ENCODE results near the gene ATXN7L1. TPM values are rescaled to one million over a fixed set of nuclear protein-coding genes. Genes with fewer than 3 reads are reported as not detected.
A peak's percentile ranks its signal among the peaks of the same experiment; 100 is the strongest.

The ATXN7L1 gene
- polyA plus RNA-seq, 1 donor from 2014 or later: 17.8 TPM

DNA sequence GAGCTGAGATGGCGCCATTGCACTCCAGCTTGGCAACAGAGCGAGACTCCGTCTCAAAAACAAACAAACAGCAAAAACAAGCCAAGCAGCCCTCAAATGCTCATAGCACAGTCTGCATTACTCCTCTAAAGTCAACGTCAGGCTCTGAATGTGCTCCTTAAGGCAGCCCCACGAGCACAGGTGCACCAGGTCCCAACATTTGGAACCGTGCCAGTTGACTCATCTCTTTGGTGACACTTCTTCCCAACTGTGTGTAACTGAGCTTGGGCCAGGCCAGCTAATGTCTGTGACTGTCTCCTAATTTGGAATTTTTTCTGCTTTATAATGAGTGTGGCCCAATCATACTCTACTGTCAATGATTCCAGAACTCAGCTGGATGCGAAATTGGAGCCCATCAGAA is 228.8 kb downstream of the ATXN7L1 start:
- H3K4me3 Mint-ChIP-seq: no peak overlapping the region
- H3K36me3 Mint-ChIP-seq: peaks cover 4% of the 10 kb centered on the region
- H3K27me3 Mint-ChIP-seq: no peaks in the 10 kb centered on the region

GRCh38 chr7:105644937-105645336 is 231.5 kb downstream of the ATXN7L1 start:
- Mint-ChIP-seq H3K27ac (no peak overlapping the region), H3K27me3 (no peaks in the 10 kb centered on the region), H3K9me3 (no peaks in the 10 kb centered on the region), H3K36me3 (peaks cover 4% of the 10 kb centered on the region), H3K4me1 (peaks cover 0 to 3% (median 3%) of the 10 kb centered on the region in 3 donors), H3K4me3 (no peak overlapping the region)

More for the DNA sequence above, 228.8 kb downstream of the ATXN7L1 start:
- no peak overlapping the region for H3K27ac Mint-ChIP-seq
- peaks cover 2 to 3% (median 3%) of the 10 kb centered on the region in 3 donors for H3K4me1 Mint-ChIP-seq
- H3K9me3 Mint-ChIP-seq: no peaks in the 10 kb centered on the region

- peak overlapping the region in 1 of 3 donors; percentile 57 for H3K27ac Mint-ChIP-seq
- H3K4me1 Mint-ChIP-seq: peaks cover 0 to 3% (median 3%) of the 10 kb centered on the region in 3 donors
- peaks cover 4% of the 10 kb centered on the region for H3K36me3 Mint-ChIP-seq
- no peak overlapping the region for H3K4me3 Mint-ChIP-seq
- H3K9me3 Mint-ChIP-seq: no peaks in the 10 kb centered on the region
- no peaks in the 10 kb centered on the region for H3K27me3 Mint-ChIP-seq
Measured at GRCh38 chr7:105643851-105644250, 232.5 kb downstream of the ATXN7L1 start.

DNA sequence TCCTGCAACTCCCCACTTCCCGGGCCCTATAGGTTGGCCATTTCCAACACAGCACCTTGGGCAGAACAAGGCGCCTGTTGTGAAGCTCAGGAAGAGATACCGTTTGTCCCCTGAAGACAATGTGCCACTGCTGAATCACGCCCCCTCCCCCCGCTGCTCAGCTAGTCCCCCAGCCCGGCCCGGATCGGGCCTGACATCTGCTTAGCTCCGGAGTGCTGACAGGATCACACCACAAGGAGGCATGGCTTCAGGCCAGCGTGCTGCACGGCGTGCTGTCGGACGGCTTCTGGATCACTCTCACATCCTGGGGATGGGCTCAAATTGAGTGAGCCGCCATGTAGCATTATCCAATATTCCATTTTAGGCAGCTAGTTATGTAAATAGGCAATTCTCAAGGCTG is 233.0 kb downstream of the ATXN7L1 start:
- H3K4me3 Mint-ChIP-seq: no peak overlapping the region
- H3K36me3 Mint-ChIP-seq: peaks cover 4% of the 10 kb centered on the region
- H3K4me1 Mint-ChIP-seq: peaks cover 0 to 3% (median 3%) of the 10 kb centered on the region in 3 donors
- H3K27ac Mint-ChIP-seq: no peak overlapping the region
- H3K27me3 Mint-ChIP-seq: no peaks in the 10 kb centered on the region
- no peaks in the 10 kb centered on the region for H3K9me3 Mint-ChIP-seq

GRCh38 chr7:105642264-105642663 is 234.1 kb downstream of the ATXN7L1 start:
- Mint-ChIP-seq H3K27ac (peak overlapping the region in 1 of 3 donors; percentile 73), H3K27me3 (no peaks in the 10 kb centered on the region)

DNA sequence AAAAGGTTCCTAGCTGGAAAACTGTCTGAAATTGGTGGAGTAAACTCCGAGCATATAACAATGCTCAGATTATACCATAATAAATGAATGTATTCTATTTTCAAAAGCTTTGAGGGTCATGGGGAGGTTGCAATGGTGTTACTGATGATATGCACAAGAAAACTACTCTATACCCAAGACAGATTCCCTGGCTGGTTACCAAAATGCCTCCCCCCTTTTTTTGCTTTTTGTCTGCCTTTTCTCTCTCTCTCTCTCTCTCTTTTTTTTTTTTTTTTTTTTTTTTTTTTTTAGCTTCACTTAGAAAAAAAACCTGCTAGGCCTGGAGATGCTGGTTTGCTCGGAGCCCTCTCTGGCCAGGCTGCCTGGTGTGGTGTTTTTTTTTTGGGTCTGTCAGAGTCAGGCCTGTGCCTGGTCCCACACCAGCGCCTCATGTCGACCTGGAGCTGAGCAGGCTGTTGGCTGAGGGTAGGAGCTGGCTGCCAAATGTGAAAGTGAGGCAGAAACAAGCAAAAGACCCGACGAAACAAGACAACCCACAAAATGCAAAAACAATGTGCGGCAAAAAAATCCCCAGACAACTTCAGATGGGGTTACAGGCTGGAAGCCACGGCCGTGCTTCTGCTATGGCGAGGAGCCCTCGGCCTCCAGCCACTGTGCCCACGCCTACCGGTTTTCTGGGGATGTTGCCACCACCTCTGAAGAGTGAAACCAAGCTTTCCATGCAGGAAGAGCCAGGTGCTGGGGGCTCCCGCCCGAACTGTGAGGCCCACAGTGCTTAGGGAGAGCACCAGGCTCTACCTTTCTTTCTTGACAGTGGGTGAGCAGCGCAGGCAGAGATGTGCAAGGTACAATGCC is 235.2 kb downstream of the ATXN7L1 start:
- H3K4me3 Mint-ChIP-seq: peak overlapping the region in 1 of 4 donors; percentile 72
- no peaks in the 10 kb centered on the region for H3K27me3 Mint-ChIP-seq
- peaks cover 0 to 3% (median 1%) of the 10 kb centered on the region in 3 donors for H3K4me1 Mint-ChIP-seq
- H3K27ac Mint-ChIP-seq: peak overlapping the region in 1 of 3 donors; percentile 89
- H3K9me3 Mint-ChIP-seq: no peaks in the 10 kb centered on the region
- peaks cover 15% of the 10 kb centered on the region for H3K36me3 Mint-ChIP-seq

More at GRCh38 chr7:105642264-105642663, 234.1 kb downstream of the ATXN7L1 start:
- Mint-ChIP-seq H3K9me3 (no peaks in the 10 kb centered on the region), H3K4me1 (peaks cover 0 to 3% (median 1%) of the 10 kb centered on the region in 3 donors), H3K4me3 (no peak overlapping the region), H3K36me3 (peaks cover 9% of the 10 kb centered on the region)

GRCh38 chr7:105639667-105640493 is 236.5 kb downstream of the ATXN7L1 start:
- H3K4me1 Mint-ChIP-seq: peaks cover 0 to 3% (median 1%) of the 10 kb centered on the region in 3 donors
- H3K4me3 Mint-ChIP-seq: no peak overlapping the region
- peaks cover 15% of the 10 kb centered on the region for H3K36me3 Mint-ChIP-seq
- H3K9me3 Mint-ChIP-seq: no peaks in the 10 kb centered on the region
- peak overlapping the region in 1 of 3 donors; percentile 67 for H3K27ac Mint-ChIP-seq
- H3K27me3 Mint-ChIP-seq: no peaks in the 10 kb centered on the region

DNA sequence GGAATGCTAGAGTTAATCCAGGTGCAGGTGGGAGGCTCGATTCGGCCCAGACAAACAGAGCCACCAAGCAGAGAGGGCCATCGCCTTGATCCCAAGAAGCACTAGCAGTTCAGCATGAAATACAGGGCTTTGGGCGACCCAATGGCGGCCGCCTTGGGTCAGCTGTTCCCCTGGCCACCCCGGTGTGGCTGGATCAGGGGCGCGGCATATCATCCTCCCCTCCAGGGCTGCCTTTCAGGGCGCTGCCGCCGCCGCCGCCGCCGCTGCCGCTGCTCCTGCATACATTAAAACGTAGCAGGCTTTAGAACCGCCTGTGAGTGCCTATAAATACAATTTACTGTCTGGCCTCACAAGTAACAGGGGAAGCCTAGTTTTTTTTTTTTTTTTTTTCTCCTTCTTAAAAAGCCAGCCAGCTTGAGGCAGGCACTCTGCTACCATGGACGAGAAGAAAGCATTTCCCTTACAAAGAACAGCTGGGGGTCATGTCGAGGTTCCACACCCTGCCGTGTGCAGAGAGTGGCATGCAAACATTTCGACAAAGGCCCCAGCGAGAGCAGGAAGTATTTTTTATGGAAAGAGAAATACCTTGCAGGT is 237.4 kb downstream of the ATXN7L1 start:
- no peaks in the 10 kb centered on the region for H3K9me3 Mint-ChIP-seq
- no peaks in the 10 kb centered on the region for H3K27me3 Mint-ChIP-seq
- H3K36me3 Mint-ChIP-seq: peaks cover 15% of the 10 kb centered on the region
- H3K4me1 Mint-ChIP-seq: peaks cover 0 to 1% (median 0%) of the 10 kb centered on the region in 3 donors
- H3K4me3 Mint-ChIP-seq: no peak overlapping the region
- H3K27ac Mint-ChIP-seq: no peak overlapping the region

GRCh38 chr7:105638334-105638733 is 238.1 kb downstream of the ATXN7L1 start:
- no peak overlapping the region for H3K27ac Mint-ChIP-seq
- H3K4me3 Mint-ChIP-seq: no peak overlapping the region
- no peaks in the 10 kb centered on the region for H3K9me3 Mint-ChIP-seq
- H3K36me3 Mint-ChIP-seq: peaks cover 15% of the 10 kb centered on the region
- no peaks in the 10 kb centered on the region for H3K27me3 Mint-ChIP-seq
- H3K4me1 Mint-ChIP-seq: peaks cover 0 to 1% (median 0%) of the 10 kb centered on the region in 3 donors

DNA sequence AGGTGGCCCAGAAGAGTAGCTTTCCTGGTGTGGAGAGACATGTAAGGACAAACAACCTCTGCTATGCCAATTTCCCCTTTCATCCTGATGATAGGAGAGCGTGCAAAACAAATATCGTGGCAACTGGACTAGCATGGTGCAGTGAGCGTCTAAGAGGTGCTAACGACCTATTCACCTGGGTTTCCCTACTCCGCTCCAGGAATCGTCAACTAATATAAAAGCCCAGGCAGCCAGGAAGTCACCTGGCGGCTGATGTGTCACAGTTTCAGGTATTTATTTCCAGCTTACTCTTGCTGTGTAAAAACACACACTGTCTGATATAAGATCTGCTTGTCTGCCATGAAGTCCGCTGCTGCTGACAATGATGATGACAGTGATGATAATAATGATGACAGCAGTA is 238.6 kb downstream of the ATXN7L1 start:
- no peak overlapping the region for H3K27ac Mint-ChIP-seq
- H3K27me3 Mint-ChIP-seq: no peaks in the 10 kb centered on the region
- no peak overlapping the region for H3K4me3 Mint-ChIP-seq
- H3K36me3 Mint-ChIP-seq: peaks cover 11% of the 10 kb centered on the region
- H3K9me3 Mint-ChIP-seq: no peaks in the 10 kb centered on the region
- H3K4me1 Mint-ChIP-seq: peaks cover 0 to 1% (median 0%) of the 10 kb centered on the region in 3 donors

- peaks cover 10% of the 10 kb centered on the region for H3K36me3 Mint-ChIP-seq
- H3K9me3 Mint-ChIP-seq: no peaks in the 10 kb centered on the region
- peak overlapping the region in 1 of 4 donors; percentile 8 for H3K4me3 Mint-ChIP-seq
- H3K4me1 Mint-ChIP-seq: peaks cover 0 to 1% (median 0%) of the 10 kb centered on the region in 3 donors
- no peak overlapping the region for H3K27ac Mint-ChIP-seq
- H3K27me3 Mint-ChIP-seq: no peaks in the 10 kb centered on the region
Measured at GRCh38 chr7:105636982-105637381, 239.4 kb downstream of the ATXN7L1 start.

DNA sequence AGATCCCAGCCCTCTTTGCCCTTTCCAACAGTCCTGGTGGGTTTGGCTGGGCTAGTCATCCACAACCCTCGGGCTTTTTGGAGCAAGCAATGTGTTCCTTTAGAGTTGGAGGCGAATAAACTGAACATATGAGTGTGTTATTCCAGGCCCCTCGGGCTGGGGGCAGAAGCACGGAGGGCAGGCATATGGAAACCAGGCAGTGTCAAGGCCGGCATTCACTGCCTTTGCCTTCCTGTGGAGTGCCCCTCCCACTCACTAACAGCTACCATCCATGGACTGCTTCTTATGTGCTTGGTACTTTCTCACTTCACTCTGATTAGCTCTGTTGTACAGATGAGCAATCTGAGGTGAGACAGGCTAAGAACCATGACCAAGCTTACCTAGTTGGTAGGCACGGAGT is 241.2 kb downstream of the ATXN7L1 start:
- H3K27me3 Mint-ChIP-seq: no peaks in the 10 kb centered on the region
- peaks cover 10% of the 10 kb centered on the region for H3K36me3 Mint-ChIP-seq
- no peaks in the 10 kb centered on the region for H3K4me1 Mint-ChIP-seq
- H3K4me3 Mint-ChIP-seq: no peak overlapping the region
- H3K9me3 Mint-ChIP-seq: no peaks in the 10 kb centered on the region
- H3K27ac Mint-ChIP-seq: no peak overlapping the region

DNA sequence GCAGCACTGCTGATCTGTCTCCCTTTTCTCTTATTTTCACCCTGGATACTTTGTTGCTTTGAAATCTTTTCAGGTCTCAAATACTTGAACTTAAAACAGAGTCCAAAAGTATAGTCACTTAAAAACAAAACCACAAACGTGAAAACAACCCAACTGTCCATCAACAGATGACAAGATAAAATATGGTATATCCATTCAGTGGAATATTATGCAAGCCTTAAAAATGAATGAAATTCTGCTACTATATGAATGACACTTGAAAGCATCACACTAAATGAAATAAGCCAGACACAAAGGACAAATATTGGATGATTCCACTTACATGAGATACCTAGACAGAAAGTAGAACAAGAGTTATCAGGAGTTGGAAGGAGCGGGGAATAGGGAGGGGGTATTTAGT is 250.4 kb downstream of the ATXN7L1 start:
- Mint-ChIP-seq H3K4me1 (peaks cover 0 to 4% (median 0%) of the 10 kb centered on the region in 3 donors), H3K4me3 (no peak overlapping the region), H3K27ac (peak overlapping the region in 1 of 3 donors; percentile 32), H3K9me3 (peaks cover 0 to 9% (median 4%) of the 10 kb centered on the region in 3 donors), H3K27me3 (no peaks in the 10 kb centered on the region), H3K36me3 (peaks cover 14% of the 10 kb centered on the region)

- peaks cover 0 to 9% (median 4%) of the 10 kb centered on the region in 3 donors for H3K9me3 Mint-ChIP-seq
- H3K4me3 Mint-ChIP-seq: no peak overlapping the region
- no peak overlapping the region for H3K27ac Mint-ChIP-seq
- H3K36me3 Mint-ChIP-seq: peaks cover 14% of the 10 kb centered on the region
- peaks cover 0 to 4% (median 0%) of the 10 kb centered on the region in 3 donors for H3K4me1 Mint-ChIP-seq
- H3K27me3 Mint-ChIP-seq: no peaks in the 10 kb centered on the region
Measured at GRCh38 chr7:105623906-105624305, 252.5 kb downstream of the ATXN7L1 start.

- peaks cover 0 to 9% (median 4%) of the 10 kb centered on the region in 3 donors for H3K9me3 Mint-ChIP-seq
- no peak overlapping the region for H3K27ac Mint-ChIP-seq
- no peaks in the 10 kb centered on the region for H3K27me3 Mint-ChIP-seq
- peaks cover 14% of the 10 kb centered on the region for H3K36me3 Mint-ChIP-seq
- no peak overlapping the region for H3K4me3 Mint-ChIP-seq
- peaks cover 0 to 4% (median 0%) of the 10 kb centered on the region in 3 donors for H3K4me1 Mint-ChIP-seq
Measured at GRCh38 chr7:105623378-105623777, 253.0 kb downstream of the ATXN7L1 start.

Measured in IgD-negative memory B cell (primary cell).